Stimulated activated CD4-positive, alpha-beta T cell treated with anti-CD3 and anti-CD28 coated beads, Interleukin-15, amount 100 ng/mL, for 48 hours (primary cell): Measurements from ENCODE around the gene ANKRA2.

Experiments used
- DNase-seq, 2 donors: peaks; one replicate each; pipeline ENCODE4 v3.0.0-alpha.2; 2020; ENCODE audit warnings: low read depth in 2 of 2

The ANKRA2 gene

DNA sequence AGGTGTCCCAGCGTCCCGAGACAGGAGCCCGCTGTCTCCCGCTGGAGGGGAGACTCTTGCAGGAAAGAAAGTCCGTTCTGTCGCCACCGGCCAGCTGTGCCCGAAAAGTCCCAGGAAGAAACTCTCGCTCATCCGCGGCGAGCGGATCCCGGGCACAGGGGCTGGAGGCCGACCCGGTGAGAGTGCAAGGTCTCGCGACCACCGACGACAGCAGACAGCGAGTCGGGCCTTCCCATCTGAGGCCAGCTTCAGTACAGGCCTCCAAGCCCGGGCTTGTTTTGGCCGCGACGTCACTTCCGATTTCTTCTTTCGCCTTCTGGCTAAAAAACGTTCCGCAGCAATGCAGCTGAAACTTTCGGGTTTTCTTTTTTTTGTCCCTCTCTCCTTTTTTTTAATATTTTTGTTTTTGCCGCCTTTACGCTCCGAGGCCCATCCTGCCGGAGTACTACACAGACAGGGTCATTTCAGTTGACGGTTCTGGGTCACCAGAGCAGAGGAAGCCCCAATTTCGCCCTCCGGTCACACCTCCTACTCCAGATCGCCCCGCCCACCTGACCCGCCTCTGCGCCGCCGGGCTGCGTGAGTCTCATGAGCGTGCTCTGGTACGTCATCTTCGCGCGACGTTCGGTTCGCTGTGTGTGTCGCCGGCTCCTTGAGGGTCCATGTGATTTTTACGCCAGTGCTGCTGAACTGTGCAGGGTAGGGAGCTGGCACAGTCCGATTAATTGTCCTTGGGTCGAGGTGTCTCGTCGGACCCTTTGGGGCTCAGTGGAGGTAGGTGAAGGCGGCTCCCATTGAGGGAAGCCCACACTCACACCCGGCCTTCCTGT lies at the start of gene ANKRA2, which contains the start of gene UTP15:
ANKRA2 (minus strand) TSS at position 501 of the 830 bp plus-strand sequence. CDS start 2,758 bp downstream, outside the sequence.
UTP15 (plus strand) TSS at position 605 of the 830 bp plus-strand sequence. CDS start 1,602 bp downstream, outside the sequence.
- DNase-seq, result peak; percentile 96 to 99

DNA sequence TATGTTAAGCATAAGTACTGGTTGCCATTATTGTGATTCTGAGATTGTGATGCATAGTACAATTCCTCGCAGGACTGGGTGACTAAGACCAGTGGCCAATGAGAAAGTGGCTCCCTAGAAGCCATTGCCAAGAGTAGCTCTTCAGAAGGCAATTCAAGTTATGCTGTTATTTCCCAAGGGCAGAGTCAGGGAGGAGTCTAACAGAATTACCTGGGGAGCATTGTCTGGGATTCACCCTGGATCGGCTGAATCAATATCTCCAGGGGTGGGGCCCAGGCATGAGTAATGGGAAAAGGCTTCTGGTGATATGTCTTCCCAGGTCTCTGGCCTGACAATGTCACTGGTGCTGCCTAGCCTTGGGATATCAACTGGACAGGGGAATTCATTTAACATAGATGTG lies 49.6 kb upstream of the ANKRA2 start:
- DNase-seq, result no peak

DNA sequence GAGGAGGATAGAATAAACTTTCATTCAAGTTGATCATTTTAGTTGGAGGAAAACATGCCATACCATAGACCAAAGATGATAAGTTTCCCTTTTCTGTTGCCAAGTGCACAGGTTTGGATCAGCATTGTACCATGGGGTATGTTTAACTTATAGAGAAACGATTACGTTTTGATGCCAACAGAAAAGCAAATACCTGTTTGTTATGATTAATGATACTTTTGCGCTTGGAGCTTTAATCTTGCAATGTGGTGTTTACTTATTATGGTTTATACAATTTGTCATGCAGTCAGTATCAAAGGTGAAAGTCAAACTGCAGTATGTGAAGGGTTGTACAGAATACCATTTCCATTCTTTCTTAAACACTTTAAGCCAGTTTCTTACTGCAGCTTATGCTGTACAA lies 47.4 kb upstream of the ANKRA2 start:
- no peak for DNase-seq

DNA sequence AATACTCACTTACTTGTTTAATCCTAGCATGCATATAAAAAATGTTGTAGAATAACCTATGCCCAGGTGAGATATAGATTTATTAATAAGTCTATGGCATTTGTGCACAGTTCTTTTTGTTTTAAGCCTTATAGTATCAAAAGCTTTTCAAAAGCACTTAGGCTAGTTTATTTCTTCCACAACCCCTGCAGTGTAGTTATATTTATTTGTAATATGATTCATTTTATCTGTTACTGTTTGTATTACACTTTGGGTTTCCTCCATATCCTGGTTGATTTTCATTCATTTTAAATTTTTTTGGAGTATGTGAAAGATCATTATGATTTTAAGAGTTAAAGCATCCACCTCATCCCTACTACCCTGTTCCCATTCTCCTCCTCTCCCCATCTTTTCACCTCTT lies 41.8 kb upstream of the ANKRA2 start:
- DNase-seq, result no peak

DNA sequence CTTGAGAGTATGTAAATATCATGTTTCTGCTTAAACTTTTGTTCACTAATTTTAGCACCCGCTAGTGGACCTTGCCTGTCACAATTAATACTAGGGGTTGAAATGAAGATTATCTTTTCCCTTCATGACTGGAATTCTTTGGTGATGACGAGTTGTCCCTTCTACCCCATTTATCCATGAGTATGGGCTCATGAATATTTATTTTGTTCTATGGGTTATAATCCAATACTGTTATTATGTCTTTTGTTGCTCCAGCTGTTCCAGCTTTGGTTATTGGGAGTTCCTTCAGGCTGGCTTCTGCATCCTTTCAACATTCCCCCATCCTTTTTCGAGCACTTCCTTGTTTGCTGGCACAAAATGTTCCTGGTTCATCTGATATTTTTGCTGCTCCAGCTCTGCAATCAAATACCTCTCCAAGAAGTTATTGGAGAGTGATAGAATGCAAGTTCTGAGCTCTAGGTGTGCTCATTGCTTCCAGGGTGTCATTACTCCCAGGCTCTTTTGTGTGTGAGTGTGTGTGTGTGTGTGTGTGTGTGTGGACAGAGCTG lies 40.8 kb upstream of the ANKRA2 start:
- no peak for DNase-seq

DNA sequence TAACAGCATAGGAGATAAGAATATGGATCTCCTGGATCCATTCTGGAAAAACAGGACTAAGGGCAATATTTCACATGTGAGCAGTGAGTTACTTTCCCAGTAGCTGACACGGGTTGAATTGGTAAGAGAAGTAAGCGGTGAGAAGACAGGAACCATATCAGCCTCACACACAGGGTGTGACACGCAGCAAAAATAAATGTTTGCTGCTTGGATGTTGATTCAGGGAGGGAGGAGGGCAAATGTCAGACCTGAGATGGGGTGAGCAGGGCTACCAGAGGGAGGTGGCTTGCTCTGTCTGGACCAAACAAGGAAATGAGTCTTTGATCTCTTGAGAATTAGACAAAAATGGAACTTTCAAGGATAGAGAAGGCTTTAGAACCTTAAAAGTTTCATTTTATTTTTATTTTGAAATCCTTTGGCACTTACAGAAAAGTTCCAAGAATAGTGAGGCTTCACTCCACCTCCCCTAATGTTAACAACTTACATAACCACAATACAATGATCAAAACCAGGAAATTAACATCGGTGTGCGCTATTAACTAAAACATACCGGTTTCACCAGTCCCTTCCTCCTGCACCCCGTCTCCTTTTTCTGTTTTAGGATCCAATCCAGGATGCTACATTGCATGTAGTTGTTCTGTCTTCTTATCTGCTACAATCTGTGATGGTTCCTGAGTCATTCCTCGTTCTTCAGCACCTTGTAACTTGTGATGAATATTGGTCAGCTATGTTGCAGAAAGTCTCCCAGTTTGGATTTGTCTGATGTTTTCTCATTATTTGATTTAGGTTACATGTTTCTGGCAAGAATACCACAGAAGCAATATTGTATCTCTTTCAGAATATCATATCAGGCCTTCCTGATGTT lies 40.0 kb upstream of the ANKRA2 start:
- no peak for DNase-seq

GRCh38 chr5:73603998-73604397 lies 38.6 kb upstream of the ANKRA2 start:
- no peak for DNase-seq

- no peak for DNase-seq
These were observed 33.9 kb upstream of the ANKRA2 start for GRCh38 chr5:73599380-73599779.

DNA sequence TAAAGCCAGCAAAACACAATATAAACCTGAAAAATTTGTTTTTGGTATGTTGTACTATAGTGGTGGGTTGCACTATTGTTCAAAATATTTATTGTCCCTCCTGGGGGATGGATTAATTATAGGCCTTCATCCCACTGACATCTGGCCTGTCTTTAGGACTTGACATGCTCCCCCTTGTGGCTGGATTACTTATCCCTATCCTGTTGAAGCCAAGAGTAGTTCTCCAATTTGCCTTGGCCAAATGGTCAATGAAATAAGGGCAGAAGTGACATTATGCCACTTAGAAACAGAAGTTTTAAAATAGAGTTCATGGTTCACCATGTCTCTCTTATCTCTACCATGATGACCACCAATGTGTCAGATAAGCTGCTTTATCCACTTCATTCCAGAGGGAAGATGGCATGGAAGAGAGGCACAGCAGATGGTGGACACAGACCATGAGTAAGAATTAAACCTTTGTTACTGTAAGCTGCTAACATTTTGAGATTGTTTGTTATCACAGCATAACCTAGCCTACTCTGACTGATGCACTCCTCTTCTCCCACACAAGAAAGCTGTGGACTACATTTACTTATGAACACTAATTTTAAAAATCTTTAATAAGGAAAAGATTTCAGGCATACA lies 31.4 kb upstream of the ANKRA2 start:
- DNase-seq, result peak in 1 of 2 donors; percentile 6

GRCh38 chr5:73592551-73592950 lies 27.1 kb upstream of the ANKRA2 start:
- no peak for DNase-seq

DNA sequence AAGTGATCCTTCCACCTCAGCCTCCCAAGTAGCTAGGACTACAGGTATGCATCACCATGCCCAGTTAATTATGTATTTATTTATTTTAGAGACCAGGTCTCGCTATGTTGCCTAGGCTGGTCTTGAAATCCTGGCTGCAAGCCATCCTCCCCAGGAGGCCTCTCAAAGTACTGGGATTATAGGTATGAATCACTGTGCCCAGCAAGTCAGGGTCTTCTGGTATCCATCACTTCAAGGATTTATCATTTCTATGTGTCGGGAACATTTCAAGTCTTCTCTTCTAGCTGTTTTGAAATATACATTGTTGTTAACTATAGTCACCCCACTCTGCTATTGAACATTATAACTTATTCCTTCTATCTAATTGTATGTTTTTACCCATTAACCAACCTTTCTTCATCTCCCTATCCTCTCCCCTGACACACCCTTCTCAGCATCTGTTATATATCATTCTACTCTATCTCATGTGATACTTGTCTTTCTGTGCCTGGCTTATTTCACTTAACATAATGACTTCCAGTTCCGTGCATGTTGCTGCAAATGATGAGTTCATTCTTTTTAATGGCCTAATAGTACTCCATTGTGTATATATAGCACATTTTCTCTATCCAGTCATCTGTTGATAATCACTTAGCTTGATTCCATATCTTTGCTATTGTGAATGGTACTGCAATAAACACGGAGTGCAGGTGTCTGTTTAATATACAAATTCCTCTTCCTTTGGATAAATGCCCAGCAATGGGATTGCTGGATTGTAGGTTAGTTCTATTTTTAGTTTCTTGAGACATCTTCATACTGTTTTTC lies 26.5 kb upstream of the ANKRA2 start:
- DNase-seq, result no peak

GRCh38 chr5:73591102-73591695 lies 25.8 kb upstream of the ANKRA2 start:
- peak; percentile 2 to 39 for DNase-seq

DNA sequence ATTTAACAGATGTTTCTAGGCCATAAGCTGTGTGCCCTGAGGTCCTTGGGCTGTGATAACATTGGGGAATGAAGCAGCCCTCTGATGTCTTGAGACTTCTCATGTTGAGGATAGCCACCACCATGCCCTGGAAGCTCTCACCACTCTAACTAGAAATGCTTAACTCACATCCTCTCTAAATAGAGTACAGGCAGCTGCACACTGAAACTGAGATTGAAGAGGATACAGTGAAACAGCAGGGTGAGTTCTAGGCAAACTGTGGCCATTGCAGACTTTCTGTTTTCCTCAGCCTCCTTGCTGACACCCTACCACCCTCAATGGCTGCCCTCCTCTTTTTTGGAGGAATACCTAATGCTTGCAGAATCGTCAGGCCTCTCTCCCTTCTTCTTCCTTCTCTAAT lies 22.5 kb upstream of the ANKRA2 start:
- no peak for DNase-seq

- no peak for DNase-seq
These were observed 17.1 kb upstream of the ANKRA2 start for GRCh38 chr5:73582285-73583145.

- DNase-seq, result no peak
These were observed 619 bp upstream of the ANKRA2 start for GRCh38 chr5:73565969-73566547.

- DNase-seq, result no peak
These were observed 764 bp downstream of the ANKRA2 start for GRCh38 chr5:73564675-73565074.

DNA sequence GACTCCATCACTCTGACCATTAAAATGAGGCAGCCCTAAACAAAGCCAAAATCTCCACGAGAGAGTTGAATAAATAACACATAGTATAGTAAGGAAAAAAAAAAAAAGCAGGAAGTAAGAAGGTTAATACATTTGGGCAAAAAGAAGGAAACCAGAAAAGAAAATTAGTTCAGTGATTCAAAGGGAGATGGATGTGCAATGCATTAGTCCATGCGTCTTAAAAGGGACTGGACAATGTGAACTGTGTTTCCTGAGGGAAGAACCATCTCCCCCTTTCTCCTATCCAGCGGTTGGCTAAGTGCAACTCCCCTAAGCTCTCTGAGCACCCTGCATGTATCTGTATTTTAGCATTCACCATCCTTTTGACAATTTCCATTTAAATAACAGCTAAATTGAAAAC lies 1.4 kb downstream of the ANKRA2 start:
- no peak for DNase-seq

- no peak for DNase-seq
These were observed 6.5 kb downstream of the ANKRA2 start for GRCh38 chr5:73558950-73559349.

GRCh38 chr5:73552642-73553041 lies 12.8 kb downstream of the ANKRA2 start:
- no peak for DNase-seq
